LNCaP clone FGC (cell line): Measurements from ENCODE around the gene SAP25.

Source experiments
- DNase-seq: peaks from one replicate; pipeline ENCODE4 v3.0.0-alpha.2; 2011; ENCODE audit warnings: low read depth
- H3K4me3 ChIP-seq: 2 replicates; pipeline ENCODE4 v1.5.1; 2011; ENCODE audit warnings: mild to moderate bottlenecking, low read depth, low read length, control low read depth
- TF ChIP-seq, protein P1 (sequence below): IDR thresholded peaks from 2 replicates; pipeline ENCODE4 v1.5.1; 2012; ENCODE audit warnings: mild to moderate bottlenecking; ENCODE audit not compliant: control insufficient read depth, insufficient read depth; ENCODE audit errors: extremely low read depth

Gene SAP25

DNA sequence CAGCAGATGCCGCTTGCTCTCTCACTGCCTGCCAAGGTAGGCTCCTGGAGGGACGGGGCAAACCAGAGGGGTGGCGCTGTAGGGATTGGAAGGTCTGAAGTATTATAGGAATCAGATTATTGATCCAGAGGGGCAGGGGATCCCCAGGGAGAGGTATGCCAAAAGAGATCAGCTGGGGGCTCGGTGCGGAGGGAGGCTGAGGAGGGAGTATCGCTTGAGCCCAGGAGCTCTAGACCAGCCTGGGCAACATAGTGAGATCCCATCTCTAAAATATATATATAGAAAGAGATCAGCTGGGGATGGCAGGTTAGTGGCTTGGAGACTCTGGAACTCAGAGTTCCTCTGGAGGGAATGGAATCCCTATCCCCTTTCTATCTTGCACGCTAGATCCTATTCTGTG is 21.5 kb upstream of the SAP25 start:
- H3K4me3 ChIP-seq: no peak overlapping the region
- DNase-seq: no peak
- TF ChIP-seq, protein P1, sequence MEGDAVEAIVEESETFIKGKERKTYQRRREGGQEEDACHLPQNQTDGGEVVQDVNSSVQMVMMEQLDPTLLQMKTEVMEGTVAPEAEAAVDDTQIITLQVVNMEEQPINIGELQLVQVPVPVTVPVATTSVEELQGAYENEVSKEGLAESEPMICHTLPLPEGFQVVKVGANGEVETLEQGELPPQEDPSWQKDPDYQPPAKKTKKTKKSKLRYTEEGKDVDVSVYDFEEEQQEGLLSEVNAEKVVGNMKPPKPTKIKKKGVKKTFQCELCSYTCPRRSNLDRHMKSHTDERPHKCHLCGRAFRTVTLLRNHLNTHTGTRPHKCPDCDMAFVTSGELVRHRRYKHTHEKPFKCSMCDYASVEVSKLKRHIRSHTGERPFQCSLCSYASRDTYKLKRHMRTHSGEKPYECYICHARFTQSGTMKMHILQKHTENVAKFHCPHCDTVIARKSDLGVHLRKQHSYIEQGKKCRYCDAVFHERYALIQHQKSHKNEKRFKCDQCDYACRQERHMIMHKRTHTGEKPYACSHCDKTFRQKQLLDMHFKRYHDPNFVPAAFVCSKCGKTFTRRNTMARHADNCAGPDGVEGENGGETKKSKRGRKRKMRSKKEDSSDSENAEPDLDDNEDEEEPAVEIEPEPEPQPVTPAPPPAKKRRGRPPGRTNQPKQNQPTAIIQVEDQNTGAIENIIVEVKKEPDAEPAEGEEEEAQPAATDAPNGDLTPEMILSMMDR: no peak

DNA sequence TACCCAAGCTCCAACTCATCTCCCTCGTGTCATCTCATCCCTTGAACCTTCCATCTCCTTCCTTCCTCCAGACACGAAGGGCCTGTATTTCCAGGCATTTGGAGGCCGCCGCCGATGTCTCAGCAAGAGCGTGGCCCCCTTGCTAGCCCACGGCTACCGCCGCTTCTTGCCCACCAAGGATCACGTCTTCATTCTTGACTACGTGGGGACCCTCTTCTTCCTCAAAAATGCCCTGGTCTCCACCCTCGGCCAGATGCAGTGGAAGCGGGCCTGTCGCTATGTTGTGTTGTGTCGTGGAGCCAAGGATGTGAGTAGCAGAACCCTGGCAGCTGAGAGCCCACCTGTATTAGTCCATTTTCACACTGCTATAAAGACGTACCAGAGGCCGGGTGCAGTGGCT is 17.9 kb upstream of the SAP25 start:
- no peak for DNase-seq

DNA sequence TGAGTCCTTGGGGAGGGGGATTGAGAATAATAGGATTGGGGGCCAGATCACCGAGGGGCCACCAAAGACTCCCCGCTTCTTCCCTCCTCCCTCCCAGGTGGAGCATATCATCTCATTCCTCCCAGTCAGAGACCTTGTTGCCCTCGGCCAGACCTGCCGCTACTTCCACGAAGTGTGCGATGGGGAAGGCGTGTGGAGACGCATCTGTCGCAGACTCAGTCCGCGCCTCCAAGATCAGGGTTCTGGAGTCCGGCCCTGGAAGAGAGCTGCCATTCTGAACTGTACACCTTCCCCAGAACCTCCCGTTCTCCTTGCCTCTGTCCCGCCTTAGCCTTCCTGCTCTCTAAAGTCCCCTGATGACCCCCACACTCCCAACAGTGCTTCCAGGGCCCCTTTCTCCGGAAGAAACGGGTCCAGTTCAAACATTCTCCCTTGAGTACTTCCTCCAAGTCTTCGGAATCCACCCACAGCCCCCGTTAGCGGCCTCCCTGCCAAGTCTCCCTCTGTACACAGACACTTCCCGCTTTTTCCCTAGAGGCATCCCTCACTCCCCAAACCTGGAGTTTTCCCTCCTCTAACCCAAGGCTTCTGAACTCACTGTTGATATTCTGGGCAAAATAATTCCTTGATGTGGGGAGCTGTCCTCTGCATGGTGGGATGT is 16.5 kb upstream of the SAP25 start:
- DNase-seq: no peak
- TF ChIP-seq, protein P1: no peak

More for the DNA sequence above, 17.9 kb upstream of the SAP25 start:
- TF ChIP-seq, protein P1: no peak
- no peak overlapping the region for H3K4me3 ChIP-seq

DNA sequence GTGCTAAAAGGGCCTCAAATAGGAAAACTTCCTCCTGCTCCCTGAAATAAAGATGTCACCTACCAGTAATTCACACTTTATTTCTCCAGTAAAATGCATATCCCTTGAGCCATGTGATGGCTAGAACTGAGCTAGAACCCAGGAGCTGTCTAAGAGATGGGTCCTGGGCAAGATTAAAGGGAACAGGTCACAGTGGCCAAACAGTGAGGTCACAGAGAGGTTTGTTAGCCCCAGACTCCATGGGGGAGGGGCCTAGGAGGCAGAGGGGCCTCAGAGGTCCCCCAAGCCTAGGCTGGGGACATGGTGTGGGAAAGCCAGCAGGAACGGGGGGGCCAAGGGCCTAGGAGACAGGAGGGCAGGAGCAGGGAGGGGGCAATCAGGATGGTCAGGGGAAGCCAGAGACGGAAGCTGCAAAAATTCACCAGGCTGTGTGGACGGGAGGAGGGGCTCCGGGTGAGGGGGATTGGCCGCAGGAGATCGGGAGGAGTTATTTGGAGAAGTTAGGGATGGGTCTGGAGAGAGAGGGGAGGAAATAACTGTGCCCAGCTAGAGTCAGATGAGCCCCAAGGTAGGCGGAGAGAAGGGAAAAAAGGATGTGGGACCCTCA is 15.7 kb upstream of the SAP25 start:
- no peak overlapping the region for H3K4me3 ChIP-seq
- TF ChIP-seq, protein P1: no peak
- DNase-seq: no peak

More for the DNA sequence above, 16.5 kb upstream of the SAP25 start:
- no peak overlapping the region for H3K4me3 ChIP-seq

DNA sequence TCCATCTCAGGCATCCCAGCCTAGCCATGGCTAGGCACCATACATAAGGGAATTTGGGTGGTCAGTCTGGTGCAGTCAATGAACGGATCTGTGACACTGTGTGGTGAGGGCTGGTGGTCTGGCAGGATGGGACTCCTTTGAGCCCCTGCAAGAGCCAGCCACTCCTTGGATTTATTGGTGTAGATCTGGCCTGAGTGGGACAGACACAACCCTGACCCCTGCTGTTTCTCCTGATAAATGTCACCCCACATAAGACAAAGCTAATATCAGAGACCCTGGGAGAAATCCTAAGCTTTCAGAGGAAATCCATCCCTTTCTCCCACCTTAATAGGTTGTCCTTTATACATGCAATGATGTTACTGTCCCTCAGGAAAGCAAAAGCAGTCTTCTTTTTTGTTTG is 14.7 kb upstream of the SAP25 start:
- H3K4me3 ChIP-seq: no peak overlapping the region
- TF ChIP-seq, protein P1: peak; percentile 32; the same call in 1 of the 2 replicates
- no peak for DNase-seq

DNA sequence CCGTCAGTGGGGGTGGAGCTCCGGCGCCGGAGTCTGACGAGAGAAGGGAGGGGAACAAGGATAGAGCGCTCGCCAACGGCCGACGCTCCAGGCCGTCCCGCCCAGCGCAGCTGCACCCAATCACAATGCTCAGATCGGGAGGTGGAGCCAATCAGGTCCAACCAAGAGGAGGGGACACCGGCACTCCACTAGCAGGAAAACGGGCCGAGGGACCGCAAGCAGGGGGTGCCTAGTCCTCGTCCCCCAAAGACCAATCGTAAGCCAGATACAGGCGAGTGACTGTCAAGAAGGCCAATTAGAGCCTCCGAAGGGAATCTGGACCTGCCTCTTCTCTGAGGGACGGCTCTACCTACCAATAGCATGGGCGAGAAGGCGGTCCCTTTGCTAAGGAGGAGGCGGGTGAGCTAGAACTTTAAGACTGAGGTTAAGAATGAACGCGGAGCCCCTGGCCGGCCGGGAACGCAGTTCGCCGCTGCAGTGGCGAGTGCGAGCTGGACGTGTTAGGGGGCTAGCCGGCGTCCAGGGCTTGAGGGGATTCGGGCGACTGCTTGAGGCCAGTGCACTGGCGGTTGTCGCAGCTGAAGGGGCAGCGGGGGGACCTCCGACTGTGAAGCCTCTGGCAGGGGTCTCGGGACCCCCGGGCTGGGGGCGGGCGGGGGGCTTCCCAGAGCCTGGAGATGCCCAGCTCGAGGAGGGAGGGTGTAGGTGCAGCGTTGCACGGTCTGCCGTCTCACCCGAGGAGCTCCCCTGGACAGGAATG is 12.7 kb upstream of the SAP25 start, which contains the start of gene FBXO24:
Gene FBXO24 (plus strand): TSS at position 63 of the 760 bp plus-strand sequence. CDS start 298 bp downstream, at position 361.
- DNase-seq: peak; percentile 100
- H3K4me3 ChIP-seq: peak within 1 kb of the TSS; percentile 97
- TF ChIP-seq, protein P1: no peak
